Ectodermal cell (in vitro differentiated cells): Measurements from ENCODE around the gene RINT1.

Experiments used
- H3K27ac ChIP-seq: 2 replicates; pipeline ENCODE4 v1.7.0; 2013; ENCODE audit warnings: mild to moderate bottlenecking, low read depth, low read length; ENCODE audit not compliant: insufficient read depth, poor library complexity, severe bottlenecking
- H3K27me3 ChIP-seq: 2 replicates; pipeline ENCODE4 v1.7.0; 2013; ENCODE audit warnings: mild to moderate bottlenecking, low read length; ENCODE audit not compliant: insufficient read depth, control insufficient read depth, poor library complexity, severe bottlenecking
- H3K36me3 ChIP-seq: one replicate; pipeline ENCODE4 v1.7.0; 2013; ENCODE audit warnings: low read length; ENCODE audit not compliant: control insufficient read depth, insufficient read depth
- H3K4me1 ChIP-seq: one replicate; pipeline ENCODE4 v1.7.0; 2013; ENCODE audit warnings: low read length; ENCODE audit not compliant: control insufficient read depth, insufficient read depth
- H3K4me3 ChIP-seq: 2 replicates; pipeline ENCODE4 v1.7.0; 2013; ENCODE audit warnings: low read depth, low read length, control low read depth; ENCODE audit not compliant: insufficient read depth
- H3K9me3 ChIP-seq: 2 replicates; pipeline ENCODE4 v1.7.0; 2013; ENCODE audit warnings: mild to moderate bottlenecking, low read length, moderate library complexity; ENCODE audit not compliant: control insufficient read depth
- WGBS, 2 experiments: methylation state at CpG; one replicate each; pipeline ENCODE4 v1.1.7; 2013; ENCODE audit warnings: missing lambda C conversion rate in 2 of 2; 5-methylcytosine and 5-hydroxymethylcytosine counted together

Gene RINT1

DNA sequence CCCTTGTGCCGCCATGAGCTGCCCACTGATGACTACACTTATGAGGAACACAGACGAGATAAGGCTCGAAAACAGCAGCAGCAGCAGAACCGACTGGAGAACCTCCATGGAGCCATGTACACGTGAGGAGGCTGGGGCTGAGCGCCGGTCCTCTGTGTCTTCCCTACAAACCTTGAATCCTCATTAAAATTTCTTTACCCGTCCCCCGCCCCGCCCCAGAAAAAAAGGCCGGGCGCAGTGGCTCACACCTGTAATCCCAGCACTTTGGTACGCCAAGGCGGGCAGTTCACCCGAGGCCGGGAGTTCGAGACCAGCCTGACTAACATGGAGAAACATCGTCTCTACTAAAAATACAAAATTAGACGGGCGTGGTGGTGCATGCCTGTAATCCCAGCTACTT, 1.5 kb upstream of the RINT1 start:
- no peak overlapping the region for H3K27ac ChIP-seq
- no peaks in the 10 kb centered on the region for H3K27me3 ChIP-seq
- H3K36me3 ChIP-seq = no peaks in the 10 kb centered on the region
- H3K4me1 ChIP-seq = no peaks in the 10 kb centered on the region
- H3K9me3 ChIP-seq = no peaks in the 10 kb centered on the region
- WGBS, 2 experiments = 93 to 95% methylated on average over 20 of the region's 20 CpGs
- H3K4me3 ChIP-seq = no peak overlapping the region

- Histone ChIP-seq H3K9me3 (no peaks in the 10 kb centered on the region), H3K27me3 (no peaks in the 10 kb centered on the region), H3K4me1 (no peaks in the 10 kb centered on the region), H3K36me3 (no peaks in the 10 kb centered on the region), H3K4me3 (peak overlapping the region; percentile 99), H3K27ac (no peak overlapping the region)
- 53 to 56% methylated on average over 10 to 11 of the region's 12 CpGs for WGBS, 2 experiments
These were observed 884 bp downstream of the RINT1 start for GRCh38 chr7:105532709-105533460.

DNA sequence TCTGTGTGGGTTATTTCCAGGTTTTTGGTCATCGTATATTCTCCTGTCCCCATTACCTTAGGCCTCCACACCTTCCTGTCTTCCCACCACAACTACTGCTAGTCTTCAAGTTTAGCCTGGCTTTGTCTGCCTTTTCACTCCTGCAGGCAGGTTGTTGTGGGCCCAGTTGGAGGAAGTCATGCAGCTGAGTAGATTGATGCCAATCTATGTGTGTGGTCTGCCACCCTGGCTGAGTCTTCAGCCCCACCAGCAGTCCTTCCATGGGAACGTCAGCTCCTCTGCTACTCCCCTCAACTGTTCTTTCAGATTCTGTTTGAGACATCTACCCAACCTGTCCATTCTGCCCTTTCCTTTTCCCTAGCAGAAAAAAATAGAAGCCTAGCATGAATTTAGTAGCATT, 6.3 kb downstream of the RINT1 start:
- Histone ChIP-seq H3K27ac (no peak overlapping the region), H3K36me3 (peaks cover 9% of the 10 kb centered on the region), H3K4me3 (no peak overlapping the region), H3K27me3 (no peaks in the 10 kb centered on the region), H3K9me3 (no peaks in the 10 kb centered on the region), H3K4me1 (no peaks in the 10 kb centered on the region)
- WGBS, 2 experiments = 81 to 83% methylated on average over 2 of the region's 2 CpGs

DNA sequence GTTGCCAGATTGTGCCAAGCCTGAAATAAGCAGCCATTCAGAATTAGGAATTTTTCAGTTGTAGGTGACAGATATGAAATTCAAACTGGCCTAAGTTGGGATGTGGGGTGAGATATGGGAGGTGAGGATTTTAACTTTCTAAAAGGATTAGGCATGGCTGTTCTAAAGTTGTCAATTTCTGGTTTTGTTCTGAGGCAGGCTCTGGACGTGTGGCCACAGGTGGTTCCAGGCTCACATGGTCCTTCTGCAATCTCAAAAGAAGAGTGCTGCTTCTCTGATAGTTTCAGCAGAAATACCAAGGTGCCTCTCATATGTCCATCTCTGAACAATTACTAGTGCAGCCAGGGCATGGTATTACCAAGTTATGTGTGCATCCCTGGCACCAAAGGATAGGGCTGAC, 27.9 kb downstream of the RINT1 start:
- no peak overlapping the region for H3K27ac ChIP-seq
- 88 to 91% methylated on average over 1 of the region's 1 CpG for WGBS, 2 experiments
- peaks cover 7% of the 10 kb centered on the region for H3K36me3 ChIP-seq

DNA sequence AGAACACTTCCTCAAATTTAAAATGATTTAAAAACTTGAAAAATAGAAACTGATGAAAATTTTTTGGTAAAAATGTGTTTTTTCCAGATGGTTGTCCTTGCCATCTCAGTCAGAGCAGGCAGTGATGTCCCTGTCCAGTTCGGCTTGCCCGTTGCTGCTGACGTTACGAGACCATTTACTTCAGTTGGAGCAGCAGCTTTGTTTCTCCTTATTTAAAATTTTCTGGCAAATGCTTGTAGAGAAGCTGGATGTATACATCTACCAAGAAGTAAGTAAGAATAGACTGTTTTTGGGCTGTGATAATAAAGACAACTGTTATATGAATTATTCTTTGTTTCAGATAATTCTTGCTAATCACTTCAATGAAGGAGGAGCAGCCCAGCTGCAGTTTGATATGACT, 33.2 kb downstream of the RINT1 start:
- Histone ChIP-seq H3K27ac (no peak overlapping the region), H3K36me3 (peaks cover 8% of the 10 kb centered on the region), H3K27me3 (no peaks in the 10 kb centered on the region), H3K4me1 (no peaks in the 10 kb centered on the region), H3K4me3 (no peak overlapping the region), H3K9me3 (no peaks in the 10 kb centered on the region)
- WGBS, 2 experiments = 96 to 98% methylated on average over 4 of the region's 4 CpGs

More for the DNA sequence above, 27.9 kb downstream of the RINT1 start:
- no peaks in the 10 kb centered on the region for H3K4me1 ChIP-seq
- no peaks in the 10 kb centered on the region for H3K27me3 ChIP-seq
- no peaks in the 10 kb centered on the region for H3K9me3 ChIP-seq
- no peak overlapping the region for H3K4me3 ChIP-seq

DNA sequence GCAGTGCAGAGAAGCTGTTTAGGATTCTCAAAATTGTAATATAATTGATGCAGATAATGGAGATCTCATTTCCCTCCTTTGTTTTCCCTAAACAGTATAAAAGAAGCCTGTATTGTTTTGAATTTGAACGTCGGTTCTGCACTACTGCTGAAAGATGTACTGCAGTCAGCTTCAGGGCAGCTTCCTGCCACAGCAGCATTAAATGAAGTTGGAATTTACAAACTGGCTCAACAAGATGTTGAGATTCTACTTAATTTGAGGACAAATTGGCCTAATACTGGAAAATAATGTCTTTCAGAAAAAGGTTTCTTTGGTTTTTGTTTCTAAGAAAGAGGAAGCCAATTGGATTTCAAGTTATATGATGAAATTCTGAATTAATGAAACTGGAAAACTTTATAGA, 35.0 kb downstream of the RINT1 start:
- Histone ChIP-seq H3K27ac (no peak overlapping the region), H3K4me3 (no peak overlapping the region), H3K9me3 (no peaks in the 10 kb centered on the region), H3K36me3 (peaks cover 8% of the 10 kb centered on the region), H3K4me1 (no peaks in the 10 kb centered on the region), H3K27me3 (no peaks in the 10 kb centered on the region)
- WGBS, 2 experiments = 93 to 100% methylated on average over 2 of the region's 2 CpGs

GRCh38 chr7:105567821-105568220, 35.8 kb downstream of the RINT1 start:
- Histone ChIP-seq H3K27me3 (no peaks in the 10 kb centered on the region), H3K9me3 (no peaks in the 10 kb centered on the region), H3K4me1 (no peaks in the 10 kb centered on the region), H3K4me3 (no peak overlapping the region), H3K27ac (no peak overlapping the region), H3K36me3 (peaks cover 8% of the 10 kb centered on the region)
- 93 to 95% methylated on average over 2 to 3 of the region's 3 CpGs for WGBS, 2 experiments

GRCh38 chr7:105571891-105572290, 39.9 kb downstream of the RINT1 start:
- Histone ChIP-seq H3K27ac (no peak overlapping the region), H3K4me1 (no peaks in the 10 kb centered on the region), H3K36me3 (no peaks in the 10 kb centered on the region), H3K4me3 (no peak overlapping the region), H3K9me3 (no peaks in the 10 kb centered on the region), H3K27me3 (no peaks in the 10 kb centered on the region)
- 100% methylated on average over 1 of the region's 2 CpGs; no CpG with 5 or more reads in 1 of the 2 experiments for WGBS, 2 experiments

DNA sequence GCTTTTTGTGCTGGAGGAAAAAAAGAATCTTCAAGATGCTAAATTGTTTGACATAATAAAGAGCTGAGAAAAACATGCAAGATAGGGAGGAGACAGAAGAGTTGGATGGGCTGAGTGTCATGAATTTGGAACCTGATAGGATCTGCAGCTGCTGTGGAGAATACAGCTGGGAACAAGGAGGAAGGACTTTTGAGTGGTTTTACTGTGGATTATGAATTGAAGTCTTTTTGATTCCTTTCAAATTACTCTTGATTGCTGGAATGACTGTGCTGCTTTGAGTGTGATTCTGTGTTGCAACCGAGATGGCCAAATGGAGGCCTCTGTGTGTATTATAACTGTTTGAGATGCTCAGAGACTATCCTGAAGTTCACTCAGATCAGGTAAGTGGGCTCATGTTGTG, 45.2 kb downstream of the RINT1 start:
- Histone ChIP-seq H3K4me1 (no peaks in the 10 kb centered on the region), H3K36me3 (no peaks in the 10 kb centered on the region), H3K27me3 (no peaks in the 10 kb centered on the region), H3K4me3 (no peak overlapping the region), H3K9me3 (no peaks in the 10 kb centered on the region), H3K27ac (no peak overlapping the region)
- 84 to 88% methylated on average over 1 of the region's 1 CpG for WGBS, 2 experiments

DNA sequence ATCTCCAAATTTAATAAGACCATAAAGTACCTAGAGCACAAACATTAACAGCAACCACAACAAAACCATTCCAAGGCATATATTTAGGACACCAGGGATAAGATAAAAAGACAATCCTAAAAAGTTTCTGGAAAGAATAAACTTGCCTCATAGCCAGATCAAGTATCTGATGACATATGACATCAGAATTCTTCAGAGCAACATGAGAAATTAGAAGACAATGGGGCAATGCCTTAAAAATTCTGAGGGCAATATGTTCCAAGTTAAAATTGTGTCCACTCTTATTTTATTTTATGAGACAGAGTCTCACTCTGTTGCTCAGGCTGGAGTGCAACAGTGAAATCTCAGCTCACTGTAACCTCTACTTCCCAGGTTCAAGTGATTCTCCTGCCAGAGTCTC, 46.5 kb downstream of the RINT1 start:
- H3K4me1 ChIP-seq = no peaks in the 10 kb centered on the region

More for the DNA sequence above, 46.5 kb downstream of the RINT1 start:
- Histone ChIP-seq H3K27me3 (no peaks in the 10 kb centered on the region), H3K4me3 (no peak overlapping the region), H3K9me3 (no peaks in the 10 kb centered on the region), H3K27ac (no peak overlapping the region), H3K36me3 (no peaks in the 10 kb centered on the region)
